Dermis blood vessel endothelial cell (primary cell): ENCODE data around the gene PPP1R14D. TPM values are rescaled to one million over a fixed set of nuclear protein-coding genes. Genes with fewer than 3 reads are reported as not detected.

Source experiments
- DNase-seq: peaks from one replicate; pipeline ENCODE4 v3.0.0; 2010
- total RNA-seq: library from RNA; depleted of rRNA; stranded (reverse); fragments of >200 nt; gene quantifications from 2 replicates; pipeline ENCODE4 v1.2.3, GENCODE V29; 2014

Gene PPP1R14D
- total RNA-seq, 1 donor from 2014 or later: not detected

- no peak for DNase-seq
Observed at GRCh38 chr15:40852529-40852928, 24.0 kb upstream of the PPP1R14D start.

DNA sequence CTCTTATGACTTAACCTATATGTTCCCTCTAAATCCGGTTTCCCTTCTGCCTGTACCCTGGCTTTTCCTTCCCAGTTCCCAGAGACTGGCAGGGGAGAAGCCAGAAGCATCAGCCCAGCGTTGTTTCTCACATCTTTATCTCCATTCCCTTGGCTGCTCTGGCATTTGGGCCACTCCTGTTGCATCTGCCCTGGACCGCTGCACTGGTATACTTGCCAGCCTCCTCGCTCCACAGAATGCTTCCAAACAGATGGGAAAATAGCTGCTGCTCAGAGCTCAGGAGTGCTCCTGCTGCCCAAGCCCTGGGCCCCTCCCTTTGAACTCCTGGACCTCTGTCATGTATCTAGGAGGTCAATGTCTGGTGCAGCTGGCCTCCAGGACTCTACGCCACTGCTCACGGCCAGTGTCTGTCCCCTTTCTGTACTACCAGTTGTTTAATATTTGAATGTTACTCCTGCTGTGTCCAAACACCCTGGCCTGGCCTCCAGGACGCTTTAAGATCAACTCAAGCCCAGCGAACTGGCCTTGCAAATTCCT, 22.1 kb upstream of the PPP1R14D start:
- no peak for DNase-seq

- peak; percentile 29 for DNase-seq
Observed at GRCh38 chr15:40847223-40847961, 18.9 kb upstream of the PPP1R14D start.

- no peak for DNase-seq
Observed at GRCh38 chr15:40846841-40847222, 18.3 kb upstream of the PPP1R14D start.

GRCh38 chr15:40845511-40846284, 17.2 kb upstream of the PPP1R14D start:
- DNase-seq: no peak

GRCh38 chr15:40845036-40845435, 16.5 kb upstream of the PPP1R14D start:
- no peak for DNase-seq

DNA sequence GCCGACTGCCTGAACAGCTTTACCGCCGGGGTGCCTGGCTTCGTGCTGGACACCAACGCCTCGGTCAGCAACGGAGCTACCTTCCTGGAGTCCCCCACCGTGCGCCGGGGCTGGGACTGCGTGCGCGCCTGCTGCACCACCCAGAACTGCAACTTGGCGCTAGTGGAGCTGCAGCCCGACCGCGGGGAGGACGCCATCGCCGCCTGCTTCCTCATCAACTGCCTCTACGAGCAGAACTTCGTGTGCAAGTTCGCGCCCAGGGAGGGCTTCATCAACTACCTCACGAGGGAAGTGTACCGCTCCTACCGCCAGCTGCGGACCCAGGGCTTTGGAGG, 16.2 kb upstream of the PPP1R14D start:
- peak; percentile 26 for DNase-seq

DNA sequence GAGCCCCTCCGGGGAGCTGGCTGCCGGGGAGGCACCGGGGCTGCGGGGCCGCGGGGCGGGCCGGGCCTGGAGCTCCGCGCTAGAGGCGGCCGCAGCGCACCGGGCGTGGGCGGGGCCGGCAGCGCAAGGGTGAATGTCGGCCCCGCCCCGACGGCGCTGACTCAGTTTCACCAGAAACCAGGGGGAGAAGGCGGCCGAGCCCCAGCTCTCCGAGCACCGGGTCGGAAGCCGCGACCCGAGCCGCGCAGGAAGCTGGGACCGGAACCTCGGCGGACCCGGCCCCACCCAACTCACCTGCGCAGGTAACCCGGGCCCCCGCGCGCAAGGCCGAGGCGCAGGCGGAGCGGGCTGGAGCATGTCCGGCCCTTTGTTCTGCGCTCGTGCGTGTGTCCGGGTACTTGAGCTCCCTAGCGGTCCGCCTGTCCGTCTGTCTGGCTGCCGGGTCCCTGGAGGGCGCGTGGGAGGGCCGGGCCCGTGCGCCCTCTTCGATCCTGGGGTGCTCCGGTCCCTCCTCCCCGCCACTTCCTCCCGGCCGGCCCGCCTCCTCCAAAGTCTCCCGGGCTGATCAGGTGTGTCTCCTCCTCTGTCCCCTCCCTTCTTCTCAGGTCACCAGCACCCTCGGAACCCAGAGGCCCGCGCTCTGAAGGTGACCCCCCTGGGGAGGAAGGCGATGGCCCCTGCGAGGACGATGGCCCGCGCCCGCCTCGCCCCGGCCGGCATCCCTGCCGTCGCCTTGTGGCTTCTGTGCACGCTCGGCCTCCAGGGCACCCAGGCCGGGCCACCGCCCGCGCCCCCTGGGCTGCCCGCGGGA, 15.6 kb upstream of the PPP1R14D start, which contains the start of gene SPINT1:
TSS of gene SPINT1 (plus strand) at position 164 of the 811 bp plus-strand sequence. CDS start at position 671, 507 bp downstream.
- DNase-seq: peak; percentile 13

GRCh38 chr15:40843261-40843884, 14.9 kb upstream of the PPP1R14D start:
- no peak for DNase-seq

GRCh38 chr15:40841741-40842140, 13.2 kb upstream of the PPP1R14D start:
- DNase-seq: no peak

DNA sequence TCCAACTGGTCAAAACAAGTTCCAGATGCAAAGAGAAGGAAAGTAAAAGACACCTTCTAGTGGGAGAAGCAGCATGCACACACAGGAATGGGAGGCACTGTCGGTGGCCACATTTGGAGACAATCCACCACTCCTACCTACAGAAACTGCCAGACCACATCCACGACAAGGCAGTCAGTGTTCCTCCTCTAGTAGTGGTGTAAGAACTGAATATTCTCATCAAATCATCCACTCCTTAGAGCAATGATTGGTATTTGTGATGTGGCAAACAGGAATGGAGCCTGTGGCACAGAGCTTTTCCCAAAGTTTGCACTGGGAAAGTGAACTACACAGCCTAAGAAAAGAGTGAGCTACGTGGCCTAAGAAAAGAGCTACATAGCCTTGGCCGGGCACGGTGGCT, 10.2 kb upstream of the PPP1R14D start:
- no peak for DNase-seq

- no peak for DNase-seq
Observed at GRCh38 chr15:40836020-40836419, 7.5 kb upstream of the PPP1R14D start.

DNA sequence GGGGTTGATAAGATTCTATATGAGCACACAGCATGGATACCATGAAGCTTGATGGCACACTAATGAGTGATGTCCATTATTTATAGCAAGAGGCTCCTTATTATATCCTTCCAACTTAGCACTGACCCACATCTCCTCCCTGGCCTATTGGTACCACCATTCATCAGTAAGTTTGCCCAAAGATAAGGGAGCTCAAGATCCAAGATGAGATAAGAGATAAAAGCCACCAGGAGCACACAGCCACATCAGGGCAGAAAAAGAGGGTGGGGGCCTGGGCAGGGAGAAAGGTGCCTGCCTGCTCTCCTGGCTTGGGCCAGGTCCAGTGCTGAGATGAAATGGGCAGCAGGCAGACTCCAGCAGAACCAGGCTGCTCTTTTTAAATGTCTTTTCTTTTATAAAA, 4.4 kb upstream of the PPP1R14D start:
- no peak for DNase-seq

DNA sequence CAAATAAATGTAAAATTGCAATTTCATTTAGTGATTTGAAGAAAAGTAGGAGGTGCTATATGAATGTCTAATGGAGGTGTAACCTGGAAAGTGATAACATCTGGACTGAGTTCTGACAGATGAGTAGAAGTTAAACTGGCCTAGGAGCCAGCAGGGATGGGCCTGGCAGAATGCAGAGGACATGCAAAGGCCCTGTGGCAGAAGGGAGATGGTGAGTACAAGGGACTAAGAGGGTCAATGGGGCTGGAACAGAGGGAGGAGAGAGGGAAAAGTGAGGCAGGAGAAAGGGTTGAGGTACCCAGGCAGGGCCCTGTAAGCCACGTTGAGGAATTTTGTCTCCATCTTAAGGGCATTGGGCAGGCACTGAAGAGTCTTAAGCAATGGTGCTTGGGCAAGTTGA, 3.4 kb upstream of the PPP1R14D start:
- no peak for DNase-seq

DNA sequence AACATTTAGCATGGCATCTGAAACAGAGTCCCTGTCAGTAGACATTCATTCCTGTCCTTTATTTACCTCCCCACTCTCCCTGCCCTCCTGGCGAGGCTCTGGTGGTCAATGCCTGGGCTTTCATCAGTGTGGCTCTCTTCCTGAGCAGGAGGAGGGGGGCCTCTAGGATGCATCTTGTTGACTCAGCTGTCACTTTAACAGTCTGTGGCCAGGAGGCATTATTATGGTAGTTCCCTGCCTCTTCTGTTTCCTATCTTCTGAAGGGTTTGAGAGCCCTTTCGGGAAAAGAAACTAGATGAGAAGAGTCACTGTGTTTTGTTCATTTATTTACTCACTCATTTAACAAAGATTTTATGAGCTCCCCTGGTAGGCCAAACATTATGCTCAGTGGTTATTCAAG, 2.4 kb upstream of the PPP1R14D start:
- no peak for DNase-seq

DNA sequence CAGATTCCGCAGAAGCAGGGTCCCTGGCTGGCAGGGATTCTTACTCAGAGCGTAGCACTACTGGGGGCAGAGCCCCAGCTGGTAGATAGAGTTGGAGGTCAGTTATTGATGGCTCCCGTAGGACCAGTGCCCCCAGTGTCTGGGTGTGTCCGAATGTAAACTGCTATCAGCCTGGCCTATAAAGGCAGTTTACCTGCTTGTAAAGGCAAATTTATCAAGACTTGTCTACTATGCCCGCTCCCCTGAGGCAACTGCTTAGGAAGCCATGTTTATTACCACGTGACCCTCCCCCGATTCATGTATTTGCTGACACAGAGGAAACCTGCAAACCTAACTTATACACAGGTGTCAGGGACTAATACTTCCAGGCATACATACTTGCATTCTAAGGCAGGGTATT, 607 bp upstream of the PPP1R14D start:
- no peak for DNase-seq

- no peak for DNase-seq
Observed at GRCh38 chr15:40826423-40827075, 2.0 kb downstream of the PPP1R14D start.

DNA sequence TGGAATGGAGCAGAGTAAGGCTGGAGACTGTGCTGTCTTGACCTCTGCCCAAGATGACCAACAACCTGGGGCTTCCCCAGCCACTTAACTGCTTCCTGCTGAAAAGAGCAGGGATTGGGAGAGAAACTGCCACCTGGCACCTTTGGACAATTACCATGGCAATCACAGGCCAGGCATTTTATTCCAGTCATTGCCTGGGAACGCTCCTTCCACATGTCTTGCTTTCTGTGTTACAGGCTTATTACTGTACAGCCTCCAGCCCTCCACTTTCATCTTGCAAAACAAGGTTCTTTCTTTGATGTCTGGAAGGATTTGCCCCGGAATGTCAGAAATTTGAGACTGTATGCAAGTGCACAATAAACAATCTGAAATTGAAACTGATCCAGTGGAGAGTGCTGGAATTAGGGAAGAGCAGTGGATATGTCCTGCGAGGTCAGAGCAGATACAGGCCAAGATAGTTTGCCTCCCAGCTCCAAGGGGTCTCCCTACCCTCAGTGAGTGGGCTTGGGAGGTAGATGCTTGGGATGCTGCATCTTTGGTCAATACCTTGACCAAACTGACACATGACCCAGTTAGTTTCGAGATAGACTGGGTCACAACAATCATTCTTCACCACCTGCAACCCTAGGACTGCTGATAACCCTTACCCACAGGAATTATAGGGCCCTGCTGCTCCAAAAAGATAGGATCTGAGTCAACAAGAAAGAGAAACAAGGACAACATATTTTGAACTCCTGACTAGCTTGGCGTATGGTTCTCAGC, 2.7 kb downstream of the PPP1R14D start:
- no peak for DNase-seq

DNA sequence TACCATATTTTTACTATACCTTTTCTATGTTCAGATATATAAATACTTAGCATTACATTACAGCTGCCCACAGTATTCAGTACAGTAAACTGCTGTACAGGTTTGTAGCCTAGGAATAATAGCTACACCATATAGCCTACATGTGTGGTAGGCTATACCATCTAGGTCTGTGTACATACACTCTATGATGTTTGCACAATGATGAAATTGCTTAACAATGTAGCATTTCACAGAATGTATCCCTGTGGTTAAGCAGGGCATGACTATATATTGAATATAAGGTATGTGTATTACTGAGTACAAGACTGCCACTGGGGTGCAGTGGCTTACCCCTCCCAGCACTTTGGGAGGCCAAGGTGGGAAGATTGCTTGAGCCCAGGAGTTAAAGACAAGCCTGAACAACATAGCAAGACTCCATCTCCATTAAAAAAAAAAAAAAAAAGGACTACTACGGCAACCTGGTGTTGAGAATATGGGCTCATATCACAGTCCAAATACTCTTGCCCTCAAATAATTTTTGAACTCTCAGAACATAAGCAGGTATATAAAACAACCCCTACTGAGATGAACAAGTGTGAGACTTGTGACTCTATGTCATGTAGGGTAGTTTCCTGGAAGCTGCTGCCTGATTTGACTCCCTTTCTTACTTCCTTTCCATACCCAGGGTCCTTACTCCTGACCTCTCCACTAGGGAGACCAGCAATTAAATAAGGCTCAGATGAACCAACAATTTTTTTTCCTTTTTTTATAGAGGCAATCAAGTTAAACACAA, 4.8 kb downstream of the PPP1R14D start:
- DNase-seq: no peak

DNA sequence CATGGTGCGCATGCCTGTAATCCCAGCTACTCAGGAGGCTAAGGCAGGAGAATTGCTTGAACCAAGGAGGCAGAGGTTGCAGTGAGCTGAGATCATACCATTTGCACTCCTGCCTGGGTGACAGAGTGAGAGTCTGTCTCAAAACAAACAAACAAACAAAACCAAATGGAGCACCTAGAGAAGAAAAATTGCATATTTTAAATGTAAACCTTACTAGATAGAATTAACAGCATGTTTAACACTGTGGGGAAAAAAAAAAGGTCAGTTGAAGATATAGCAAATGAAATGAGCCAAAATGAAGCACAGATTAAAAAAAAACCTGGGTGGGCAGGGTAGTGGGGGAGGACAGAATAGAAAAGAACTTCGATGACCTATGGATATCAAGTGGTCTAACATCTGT, 7.3 kb downstream of the PPP1R14D start:
- DNase-seq: no peak
